ENCODE data around the gene DNAJB9. TPM values are rescaled to one million over a fixed set of nuclear protein-coding genes. Genes with fewer than 3 reads are reported as not detected.

The DNAJB9 gene
- total RNA-seq, 4 donors from 2014 or later, result 17.9 to 41.9 (median 28.0) TPM

DNA sequence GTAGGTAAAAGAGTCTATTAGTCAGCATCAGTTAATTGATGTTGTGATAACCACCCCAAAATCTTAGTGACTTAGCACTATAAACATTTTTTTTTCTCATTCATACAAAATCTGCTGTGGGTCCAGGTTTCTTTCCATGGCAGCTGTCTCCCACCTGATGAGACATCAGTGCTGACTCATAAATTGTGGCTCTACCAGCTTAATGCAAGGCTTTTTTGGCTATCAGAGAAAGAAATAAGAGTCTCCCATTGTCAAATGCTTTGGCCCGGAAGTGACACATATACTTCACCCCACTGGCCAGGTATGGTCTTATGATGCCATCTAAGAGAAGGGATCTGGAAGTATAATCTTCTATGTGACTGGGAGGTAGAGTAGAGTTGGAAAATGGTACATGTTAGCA lies 14.5 kb downstream of the DNAJB9 start:
- Histone ChIP-seq H3K4me1 (no peaks in the 10 kb centered on the region), H3K27me3 (no peaks in the 10 kb centered on the region), H3K4me3 (no peak overlapping the region), H3K27ac (replicated peaks in 1 of 4) (no peak overlapping the region), H3K36me3 (peaks cover 0 to 13% (median 8%) of the 10 kb centered on the region in 4 donors), H3K9me3 (no peaks in the 10 kb centered on the region)
- TF ChIP-seq POLR2AphosphoS5 (IDR thresholded peaks at IDR 0.05) (no peak), POLR2A (IDR thresholded peaks at IDR 0.05; ENCODE audit: low read depth) (no peak), EP300 (IDR thresholded peaks at IDR 0.05) (no peak)
- TF ChIP-seq, protein P1, sequence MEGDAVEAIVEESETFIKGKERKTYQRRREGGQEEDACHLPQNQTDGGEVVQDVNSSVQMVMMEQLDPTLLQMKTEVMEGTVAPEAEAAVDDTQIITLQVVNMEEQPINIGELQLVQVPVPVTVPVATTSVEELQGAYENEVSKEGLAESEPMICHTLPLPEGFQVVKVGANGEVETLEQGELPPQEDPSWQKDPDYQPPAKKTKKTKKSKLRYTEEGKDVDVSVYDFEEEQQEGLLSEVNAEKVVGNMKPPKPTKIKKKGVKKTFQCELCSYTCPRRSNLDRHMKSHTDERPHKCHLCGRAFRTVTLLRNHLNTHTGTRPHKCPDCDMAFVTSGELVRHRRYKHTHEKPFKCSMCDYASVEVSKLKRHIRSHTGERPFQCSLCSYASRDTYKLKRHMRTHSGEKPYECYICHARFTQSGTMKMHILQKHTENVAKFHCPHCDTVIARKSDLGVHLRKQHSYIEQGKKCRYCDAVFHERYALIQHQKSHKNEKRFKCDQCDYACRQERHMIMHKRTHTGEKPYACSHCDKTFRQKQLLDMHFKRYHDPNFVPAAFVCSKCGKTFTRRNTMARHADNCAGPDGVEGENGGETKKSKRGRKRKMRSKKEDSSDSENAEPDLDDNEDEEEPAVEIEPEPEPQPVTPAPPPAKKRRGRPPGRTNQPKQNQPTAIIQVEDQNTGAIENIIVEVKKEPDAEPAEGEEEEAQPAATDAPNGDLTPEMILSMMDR (IDR thresholded peaks at IDR 0.05), result no peak
- no peak for DNase-seq (ENCODE audit: extremely low spot score)
- intact Hi-C loops (cut with DNase I), result no loop called here
- 88% methylated on average over 1 of the region's 1 CpG for WGBS

- H3K27ac ChIP-seq (replicated peaks in 1 of 4), result no peak overlapping the region
- no peaks in the 10 kb centered on the region for H3K9me3 ChIP-seq
- 81% methylated on average over 2 of the region's 2 CpGs for WGBS
- H3K27me3 ChIP-seq, result no peaks in the 10 kb centered on the region
- TF ChIP-seq POLR2AphosphoS5 (IDR thresholded peaks at IDR 0.05) (no peak), POLR2A (IDR thresholded peaks at IDR 0.05; ENCODE audit: low read depth) (no peak), EP300 (IDR thresholded peaks at IDR 0.05) (no peak)
- TF ChIP-seq, protein P1 (IDR thresholded peaks at IDR 0.05), result no peak
- no peak for DNase-seq (ENCODE audit: extremely low spot score)
- intact Hi-C loops (cut with DNase I), result no loop called here
- H3K4me3 ChIP-seq, result no peak overlapping the region
- no peaks in the 10 kb centered on the region for H3K4me1 ChIP-seq
- no peaks in the 10 kb centered on the region for H3K36me3 ChIP-seq
Observed at GRCh38 chr7:108585843-108586242, 16.2 kb downstream of the DNAJB9 start.

GRCh38 chr7:108586274-108586710 lies 16.6 kb downstream of the DNAJB9 start:
- H3K36me3 ChIP-seq, result no peaks in the 10 kb centered on the region
- H3K27ac ChIP-seq (replicated peaks in 1 of 4), result no peak overlapping the region
- no peaks in the 10 kb centered on the region for H3K4me1 ChIP-seq
- no peaks in the 10 kb centered on the region for H3K27me3 ChIP-seq
- intact Hi-C loops (cut with DNase I), result no loop called here
- TF ChIP-seq, protein P1 (IDR thresholded peaks at IDR 0.05), result no peak
- TF ChIP-seq POLR2A (IDR thresholded peaks at IDR 0.05; ENCODE audit: low read depth) (no peak), POLR2AphosphoS5 (IDR thresholded peaks at IDR 0.05) (no peak)
- no peak overlapping the region for H3K4me3 ChIP-seq
- no peak for DNase-seq (ENCODE audit: extremely low spot score)
- H3K9me3 ChIP-seq, result no peaks in the 10 kb centered on the region
- 72% methylated on average over 2 of the region's 3 CpGs for WGBS

GRCh38 chr7:108589199-108589598 lies 19.5 kb downstream of the DNAJB9 start:
- H3K4me3 ChIP-seq, result no peak overlapping the region
- no peak overlapping the region for H3K27ac ChIP-seq (replicated peaks in 1 of 4)
- no peaks in the 10 kb centered on the region for H3K36me3 ChIP-seq
- DNase-seq (ENCODE audit: extremely low spot score), result no peak
- no peak for TF ChIP-seq EP300 (IDR thresholded peaks at IDR 0.05)
- TF ChIP-seq, protein P1 (IDR thresholded peaks at IDR 0.05), result no peak
- TF ChIP-seq POLR2AphosphoS5 (IDR thresholded peaks at IDR 0.05), result no peak
- TF ChIP-seq POLR2A (IDR thresholded peaks at IDR 0.05; ENCODE audit: low read depth), result no peak
- H3K9me3 ChIP-seq, result no peaks in the 10 kb centered on the region
- intact Hi-C loops (cut with DNase I), result no loop called here
- no peaks in the 10 kb centered on the region for H3K27me3 ChIP-seq
- no peaks in the 10 kb centered on the region for H3K4me1 ChIP-seq

DNA sequence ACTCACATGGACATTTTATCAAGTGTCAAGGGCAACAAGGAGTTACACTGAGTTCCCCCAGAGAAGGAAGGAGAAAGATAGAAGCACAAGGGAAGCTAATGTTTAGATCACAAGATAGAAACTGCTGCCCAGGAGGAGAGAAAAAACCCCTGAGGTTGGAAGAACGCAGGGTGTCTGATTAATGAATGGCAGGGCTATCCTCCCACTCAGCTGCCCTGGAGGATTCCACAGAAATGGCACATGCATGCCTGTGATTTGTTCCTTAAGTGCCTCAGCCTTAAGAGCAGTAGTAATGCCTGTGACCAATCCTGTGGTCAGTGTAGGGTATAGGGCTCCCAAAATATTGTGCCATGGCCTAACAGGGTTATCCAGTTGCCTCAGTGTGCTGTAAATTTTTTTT lies 20.2 kb downstream of the DNAJB9 start:
- no peaks in the 10 kb centered on the region for H3K36me3 ChIP-seq
- H3K9me3 ChIP-seq, result no peaks in the 10 kb centered on the region
- TF ChIP-seq, protein P1 (IDR thresholded peaks at IDR 0.05), result no peak
- TF ChIP-seq EP300 (IDR thresholded peaks at IDR 0.05) (no peak), POLR2AphosphoS5 (IDR thresholded peaks at IDR 0.05) (no peak), POLR2A (IDR thresholded peaks at IDR 0.05; ENCODE audit: low read depth) (no peak)
- H3K27ac ChIP-seq (replicated peaks in 1 of 4), result no peak overlapping the region
- H3K27me3 ChIP-seq, result no peaks in the 10 kb centered on the region
- intact Hi-C loops (cut with DNase I), result no loop called here
- DNase-seq (ENCODE audit: extremely low spot score), result no peak
- WGBS, result 63% methylated on average over 1 of the region's 1 CpG
- H3K4me1 ChIP-seq, result no peaks in the 10 kb centered on the region
- H3K4me3 ChIP-seq, result no peak overlapping the region
